ENCODE measurements around the gene SMAP1.
"Not testable (repeated sequence)": the region's sequence is repeated elsewhere in the genome, so short reads cannot be mapped to it uniquely, and the experiment has no call there.

The SMAP1 gene

DNA sequence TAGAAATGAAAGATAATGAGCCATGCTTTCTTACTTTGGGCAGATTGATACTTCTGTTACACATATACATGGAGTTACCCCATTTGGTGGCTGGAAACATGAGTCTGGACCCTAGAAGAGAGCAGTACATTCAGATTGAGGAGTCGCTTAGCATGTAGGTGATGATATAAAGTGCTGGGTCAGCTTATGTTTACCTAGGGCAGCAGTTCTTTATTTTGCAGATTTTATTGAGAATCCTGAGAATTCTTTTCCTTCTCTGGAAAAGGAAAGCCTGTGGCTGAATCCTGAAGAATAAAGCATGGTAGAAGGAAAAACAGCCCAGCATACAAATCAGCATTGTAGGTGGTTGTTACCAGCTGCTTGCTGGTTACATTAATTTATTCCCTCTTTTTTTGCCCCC is 91.2 kb downstream of the SMAP1 start:
- H3K4me3 ChIP-seq (ENCODE audit: low read length): no peak overlapping the region

DNA sequence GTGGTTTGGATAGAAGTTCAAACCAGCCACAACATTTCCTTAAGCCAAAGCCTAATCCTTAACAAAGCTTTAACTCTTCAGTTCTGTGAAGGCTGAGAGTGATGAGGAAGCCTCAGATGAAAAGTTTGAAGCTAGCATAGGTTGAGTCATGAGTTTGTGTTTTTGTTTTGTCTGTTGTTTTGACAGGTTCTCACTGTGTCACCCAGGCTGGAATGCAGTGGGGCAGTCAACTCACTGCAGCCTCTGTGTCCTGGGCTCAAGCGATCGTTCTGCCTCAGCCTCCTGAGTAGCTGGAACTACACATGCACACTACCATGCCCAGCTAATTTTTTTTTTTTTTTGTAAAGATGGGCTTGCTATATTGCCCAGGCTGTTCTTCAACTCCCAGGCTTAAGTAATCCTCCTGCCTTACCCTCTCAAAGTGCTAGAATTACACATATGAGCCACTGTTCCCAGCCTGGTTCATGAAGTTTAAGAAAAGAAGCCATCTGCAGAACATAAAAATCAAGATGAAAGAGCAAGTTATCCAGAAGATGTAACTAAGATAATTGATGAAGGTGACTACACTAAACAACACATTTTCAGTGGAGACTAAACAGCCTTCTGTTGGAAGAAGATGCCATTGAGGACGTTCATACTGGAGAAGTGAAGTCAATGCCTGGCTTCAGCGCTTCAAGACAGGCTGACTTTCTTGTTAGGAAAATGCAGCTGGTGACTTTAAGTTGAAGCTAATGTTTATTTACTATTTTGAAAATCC is 96.2 kb downstream of the SMAP1 start:
- no peak overlapping the region for H3K4me3 ChIP-seq (ENCODE audit: low read length)

More for the DNA sequence above, 91.2 kb downstream of the SMAP1 start:
- H3K27me3 ChIP-seq (ENCODE audit: control insufficient read depth, insufficient read depth, low read length): no peaks in the 10 kb centered on the region
- H3K4me1 ChIP-seq (ENCODE audit: control insufficient read depth, insufficient read depth, low read length): no peaks in the 10 kb centered on the region
- H3K9ac ChIP-seq (ENCODE audit: low read depth, low read length): no peak overlapping the region
- no peaks in the 10 kb centered on the region for H3K9me3 ChIP-seq (replicated peaks; ENCODE audit: low read length)
- H3K36me3 ChIP-seq (ENCODE audit: insufficient read depth, low read length): no peaks in the 10 kb centered on the region
- H3K4me2 ChIP-seq (ENCODE audit: low read length): no peak overlapping the region

GRCh38 chr6:70764706-70765105 is 97.0 kb downstream of the SMAP1 start:
- no peak overlapping the region for H3K4me3 ChIP-seq (ENCODE audit: low read length)

More for the DNA sequence above, 96.2 kb downstream of the SMAP1 start:
- Histone ChIP-seq H3K36me3 (ENCODE audit: insufficient read depth, low read length) (peaks cover 2% of the 10 kb centered on the region), H3K9me3 (replicated peaks; ENCODE audit: low read length) (no peaks in the 10 kb centered on the region), H3K4me2 (ENCODE audit: low read length) (no peak overlapping the region), H3K27me3 (ENCODE audit: control insufficient read depth, insufficient read depth, low read length) (no peaks in the 10 kb centered on the region), H3K9ac (ENCODE audit: low read depth, low read length) (no peak overlapping the region), H3K4me1 (ENCODE audit: control insufficient read depth, insufficient read depth, low read length) (no peaks in the 10 kb centered on the region)

DNA sequence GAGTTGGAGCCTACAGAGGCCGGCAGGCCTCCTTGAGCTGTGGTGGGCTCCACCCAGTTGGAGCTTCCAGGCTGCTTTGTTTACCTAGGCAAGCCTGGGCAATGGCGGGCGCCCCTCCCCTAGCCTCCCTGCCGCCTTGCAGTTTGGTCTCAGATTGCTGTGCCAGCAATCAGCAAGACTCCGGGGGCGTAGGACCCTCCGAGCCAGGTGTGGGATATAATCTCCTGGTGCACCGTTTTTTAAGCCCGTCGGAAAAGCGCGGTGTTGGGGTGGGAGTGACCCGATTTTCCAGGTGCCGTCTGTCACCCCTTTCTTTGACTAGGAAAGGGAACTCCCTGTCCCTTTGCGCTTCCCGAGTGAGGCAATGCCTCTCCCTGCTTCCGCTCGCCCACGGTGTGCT is 103.7 kb downstream of the SMAP1 start:
- H3K27me3 ChIP-seq (ENCODE audit: control insufficient read depth, insufficient read depth, low read length); H3K9ac ChIP-seq (ENCODE audit: low read depth, low read length); H3K4me1 ChIP-seq (ENCODE audit: control insufficient read depth, insufficient read depth, low read length); H3K36me3 ChIP-seq (ENCODE audit: insufficient read depth, low read length); H3K4me2 ChIP-seq (ENCODE audit: low read length); H3K9me3 ChIP-seq (replicated peaks; ENCODE audit: low read length); H3K4me3 ChIP-seq (ENCODE audit: low read length): not testable (repeated sequence)

More at GRCh38 chr6:70764706-70765105, 97.0 kb downstream of the SMAP1 start:
- no peaks in the 10 kb centered on the region for H3K27me3 ChIP-seq (ENCODE audit: control insufficient read depth, insufficient read depth, low read length)
- no peak overlapping the region for H3K4me2 ChIP-seq (ENCODE audit: low read length)
- peaks cover 2% of the 10 kb centered on the region for H3K36me3 ChIP-seq (ENCODE audit: insufficient read depth, low read length)
- H3K9ac ChIP-seq (ENCODE audit: low read depth, low read length): no peak overlapping the region
- no peaks in the 10 kb centered on the region for H3K9me3 ChIP-seq (replicated peaks; ENCODE audit: low read length)
- no peaks in the 10 kb centered on the region for H3K4me1 ChIP-seq (ENCODE audit: control insufficient read depth, insufficient read depth, low read length)

GRCh38 chr6:70779934-70780333 is 112.3 kb downstream of the SMAP1 start:
- Histone ChIP-seq H3K27me3 (ENCODE audit: control insufficient read depth, insufficient read depth, low read length) (no peaks in the 10 kb centered on the region), H3K4me1 (ENCODE audit: control insufficient read depth, insufficient read depth, low read length) (no peaks in the 10 kb centered on the region), H3K4me2 (ENCODE audit: low read length) (no peak overlapping the region)

DNA sequence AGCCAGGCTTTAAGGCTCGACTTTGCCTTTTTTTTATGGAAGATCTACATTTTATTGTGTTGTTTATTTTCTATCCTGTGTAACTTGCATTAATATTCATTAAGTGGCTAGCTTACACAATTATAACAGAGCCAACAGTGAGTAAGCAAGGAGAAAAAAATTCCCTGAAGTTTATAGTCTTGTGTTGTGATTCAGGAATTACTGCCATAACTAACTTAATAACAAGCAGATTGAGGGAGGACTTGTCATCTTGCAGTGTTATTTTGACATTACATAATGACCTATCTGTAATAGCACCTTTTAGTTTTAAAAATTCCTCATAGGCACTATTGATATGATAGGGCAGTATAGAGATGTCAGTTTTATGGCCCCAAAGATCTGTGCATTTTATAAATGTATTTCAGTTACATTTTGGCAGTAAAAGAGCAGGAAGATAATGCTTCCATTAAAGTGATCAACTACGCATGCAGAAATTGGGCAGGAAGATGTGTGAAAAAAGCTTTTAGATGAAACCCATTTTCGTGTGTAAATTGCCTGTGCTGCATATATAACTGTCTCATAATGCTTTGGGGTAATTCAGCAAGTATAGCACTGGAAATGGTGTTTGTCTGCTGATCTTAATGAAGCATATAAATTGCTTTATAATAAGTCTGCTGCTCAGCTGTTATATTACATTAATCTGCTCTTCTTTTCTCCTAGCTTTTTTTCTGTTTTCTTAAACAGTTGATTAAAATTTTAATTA is 123.0 kb downstream of the SMAP1 start:
- no peak overlapping the region for H3K4me2 ChIP-seq (ENCODE audit: low read length)
- H3K9me3 ChIP-seq (replicated peaks; ENCODE audit: low read length): no peaks in the 10 kb centered on the region
- no peak overlapping the region for H3K4me3 ChIP-seq (ENCODE audit: low read length)
- H3K36me3 ChIP-seq (ENCODE audit: insufficient read depth, low read length): no peaks in the 10 kb centered on the region
- no peak overlapping the region for H3K9ac ChIP-seq (ENCODE audit: low read depth, low read length)
- no peaks in the 10 kb centered on the region for H3K27me3 ChIP-seq (ENCODE audit: control insufficient read depth, insufficient read depth, low read length)
- H3K4me1 ChIP-seq (ENCODE audit: control insufficient read depth, insufficient read depth, low read length): no peaks in the 10 kb centered on the region

More at GRCh38 chr6:70779934-70780333, 112.3 kb downstream of the SMAP1 start:
- H3K9me3 ChIP-seq (replicated peaks; ENCODE audit: low read length): no peaks in the 10 kb centered on the region
- no peak overlapping the region for H3K4me3 ChIP-seq (ENCODE audit: low read length)
- H3K36me3 ChIP-seq (ENCODE audit: insufficient read depth, low read length): no peaks in the 10 kb centered on the region
- H3K9ac ChIP-seq (ENCODE audit: low read depth, low read length): no peak overlapping the region

DNA sequence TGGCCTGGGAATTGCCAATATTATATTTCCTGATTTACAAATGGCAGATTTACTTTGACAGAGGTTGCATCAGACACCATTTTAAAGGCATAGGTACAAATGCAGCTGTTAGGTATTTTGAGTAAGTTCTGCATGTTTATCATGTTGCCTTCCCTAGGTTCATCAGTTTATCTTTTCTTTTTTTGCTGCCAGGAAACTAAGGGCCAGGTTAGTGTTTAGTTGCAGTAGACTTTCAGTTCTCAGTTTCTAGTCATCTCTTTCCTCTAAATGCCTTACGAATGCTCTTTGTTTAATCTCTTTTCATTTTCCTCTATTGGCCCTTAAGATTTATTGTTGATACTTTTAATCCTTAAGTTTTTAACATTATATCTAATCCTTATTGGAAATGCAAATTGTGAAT is 129.9 kb downstream of the SMAP1 start:
- Histone ChIP-seq H3K27me3 (ENCODE audit: control insufficient read depth, insufficient read depth, low read length) (no peaks in the 10 kb centered on the region), H3K36me3 (ENCODE audit: insufficient read depth, low read length) (no peaks in the 10 kb centered on the region), H3K9ac (ENCODE audit: low read depth, low read length) (no peak overlapping the region), H3K9me3 (replicated peaks; ENCODE audit: low read length) (no peaks in the 10 kb centered on the region), H3K4me1 (ENCODE audit: control insufficient read depth, insufficient read depth, low read length) (no peaks in the 10 kb centered on the region), H3K4me2 (ENCODE audit: low read length) (no peak overlapping the region), H3K4me3 (ENCODE audit: low read length) (no peak overlapping the region)

GRCh38 chr6:70806086-70806485 is 138.4 kb downstream of the SMAP1 start:
- Histone ChIP-seq H3K9ac (ENCODE audit: low read depth, low read length) (no peak overlapping the region), H3K9me3 (replicated peaks; ENCODE audit: low read length) (no peaks in the 10 kb centered on the region), H3K36me3 (ENCODE audit: insufficient read depth, low read length) (no peaks in the 10 kb centered on the region), H3K4me1 (ENCODE audit: control insufficient read depth, insufficient read depth, low read length) (no peaks in the 10 kb centered on the region), H3K4me3 (ENCODE audit: low read length) (no peak overlapping the region), H3K4me2 (ENCODE audit: low read length) (no peak overlapping the region), H3K27me3 (ENCODE audit: control insufficient read depth, insufficient read depth, low read length) (no peaks in the 10 kb centered on the region)

DNA sequence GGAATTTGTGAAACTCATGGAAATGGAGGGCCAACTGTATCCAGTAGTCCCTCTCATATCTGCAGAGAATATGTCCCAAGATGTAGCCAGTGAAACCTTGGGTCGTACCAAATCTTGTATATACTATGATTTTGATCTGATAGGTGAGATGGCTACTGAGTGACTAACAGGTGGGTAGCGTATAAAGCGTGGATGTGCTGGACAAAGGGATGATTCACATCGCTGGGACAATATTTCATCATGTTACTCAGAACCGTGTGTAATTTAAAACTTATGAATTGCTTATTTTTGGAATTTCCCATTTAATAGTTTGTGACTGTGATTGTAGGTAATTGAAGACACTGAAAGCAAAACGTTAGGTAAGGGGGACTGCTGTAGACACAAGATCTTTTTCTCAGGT is 144.1 kb downstream of the SMAP1 start:
- Histone ChIP-seq H3K4me3 (ENCODE audit: low read length) (no peak overlapping the region), H3K4me2 (ENCODE audit: low read length) (no peak overlapping the region), H3K9me3 (replicated peaks; ENCODE audit: low read length) (no peaks in the 10 kb centered on the region), H3K9ac (ENCODE audit: low read depth, low read length) (no peak overlapping the region), H3K36me3 (ENCODE audit: insufficient read depth, low read length) (no peaks in the 10 kb centered on the region), H3K27me3 (ENCODE audit: control insufficient read depth, insufficient read depth, low read length) (no peaks in the 10 kb centered on the region), H3K4me1 (ENCODE audit: control insufficient read depth, insufficient read depth, low read length) (no peaks in the 10 kb centered on the region)

GRCh38 chr6:70813885-70814284 is 146.2 kb downstream of the SMAP1 start:
- H3K9ac ChIP-seq (ENCODE audit: low read depth, low read length): no peak overlapping the region
- H3K36me3 ChIP-seq (ENCODE audit: insufficient read depth, low read length): no peaks in the 10 kb centered on the region
- no peaks in the 10 kb centered on the region for H3K27me3 ChIP-seq (ENCODE audit: control insufficient read depth, insufficient read depth, low read length)

GRCh38 chr6:70819646-70820045 is 152.0 kb downstream of the SMAP1 start:
- Histone ChIP-seq H3K4me2 (ENCODE audit: low read length) (no peak overlapping the region), H3K4me1 (ENCODE audit: control insufficient read depth, insufficient read depth, low read length) (no peaks in the 10 kb centered on the region), H3K4me3 (ENCODE audit: low read length) (no peak overlapping the region), H3K27me3 (ENCODE audit: control insufficient read depth, insufficient read depth, low read length) (no peaks in the 10 kb centered on the region), H3K9ac (ENCODE audit: low read depth, low read length) (no peak overlapping the region), H3K9me3 (replicated peaks; ENCODE audit: low read length) (no peaks in the 10 kb centered on the region), H3K36me3 (ENCODE audit: insufficient read depth, low read length) (no peaks in the 10 kb centered on the region)

More at GRCh38 chr6:70813885-70814284, 146.2 kb downstream of the SMAP1 start:
- Histone ChIP-seq H3K9me3 (replicated peaks; ENCODE audit: low read length) (no peaks in the 10 kb centered on the region), H3K4me3 (ENCODE audit: low read length) (no peak overlapping the region), H3K4me1 (ENCODE audit: control insufficient read depth, insufficient read depth, low read length) (no peaks in the 10 kb centered on the region), H3K4me2 (ENCODE audit: low read length) (no peak overlapping the region)
